ENCODE data around the gene FBRS.
"Not testable (repeated sequence)": the region's sequence is repeated elsewhere in the genome, so short reads cannot be mapped to it uniquely, and the experiment has no call there.

Gene FBRS

GRCh38 chr16:30700491-30700890 is 42.3 kb downstream of the FBRS start:
- no peak for DNase-seq

DNA sequence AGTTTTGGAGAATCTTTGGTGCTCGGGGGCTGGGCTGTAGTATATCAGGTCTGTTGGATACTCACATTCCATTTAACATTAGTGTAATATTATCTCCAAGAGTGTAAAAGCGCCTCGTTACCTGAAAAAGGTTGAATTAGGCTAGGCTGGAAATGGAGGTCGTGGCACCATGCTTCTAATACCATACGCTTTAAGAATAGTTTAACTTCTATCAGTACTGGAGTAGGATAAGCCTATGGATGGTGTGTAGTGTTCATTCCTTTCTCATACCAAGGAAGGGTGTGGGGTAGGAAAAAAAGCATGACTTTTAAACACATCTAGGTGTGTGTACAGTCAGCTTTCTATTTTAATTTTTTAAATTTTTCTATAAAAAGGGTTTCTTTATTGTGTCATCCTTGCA is 42.7 kb downstream of the FBRS start:
- no peak for DNase-seq

GRCh38 chr16:30703071-30703470 is 44.8 kb downstream of the FBRS start:
- DNase-seq, result not testable (repeated sequence)

- DNase-seq, result no peak
Measured at GRCh38 chr16:30703971-30704370, 45.7 kb downstream of the FBRS start.

DNA sequence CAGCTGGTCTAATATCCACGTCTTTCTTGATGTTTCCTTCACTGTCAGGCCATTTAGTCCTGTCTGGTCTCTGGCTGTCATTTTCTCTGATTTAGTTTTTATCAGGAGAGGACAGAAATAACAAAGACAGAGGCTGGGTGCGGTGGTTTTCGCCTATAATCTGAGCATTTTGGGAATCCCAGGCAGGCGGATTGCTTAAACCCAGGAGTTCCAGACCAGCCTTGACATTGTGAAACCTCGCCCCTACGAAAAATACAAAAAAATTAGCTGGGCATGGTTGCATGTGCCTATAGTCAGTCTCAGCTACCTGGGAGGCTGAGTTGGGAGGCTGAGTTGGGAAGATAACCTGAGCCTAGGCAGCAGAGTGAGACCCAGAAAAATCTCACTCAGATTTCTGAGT is 47.8 kb downstream of the FBRS start:
- no peak for DNase-seq

- DNase-seq, result no peak
Measured at GRCh38 chr16:30710971-30711370, 52.7 kb downstream of the FBRS start.

DNA sequence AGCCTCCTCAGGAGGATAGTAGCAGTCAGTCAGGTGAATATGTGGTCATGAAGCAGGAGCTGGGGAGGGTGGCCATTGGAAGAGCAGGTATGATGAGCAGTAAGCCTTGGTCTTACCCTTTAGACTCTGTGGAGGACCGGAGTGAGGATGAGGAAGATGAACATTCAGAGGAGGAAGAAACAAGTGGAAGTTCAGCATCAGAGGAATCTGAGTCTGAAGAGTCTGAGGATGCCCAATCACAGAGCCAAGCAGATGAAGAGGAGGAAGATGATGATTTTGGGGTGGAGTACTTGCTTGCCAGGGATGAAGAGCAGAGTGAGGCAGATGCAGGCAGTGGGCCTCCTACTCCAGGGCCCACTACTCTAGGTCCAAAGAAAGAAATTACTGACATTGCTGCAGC is 53.5 kb downstream of the FBRS start:
- no peak for DNase-seq

GRCh38 chr16:30715750-30716445 is 57.7 kb downstream of the FBRS start:
- DNase-seq, result peak; percentile 75 to 89

DNA sequence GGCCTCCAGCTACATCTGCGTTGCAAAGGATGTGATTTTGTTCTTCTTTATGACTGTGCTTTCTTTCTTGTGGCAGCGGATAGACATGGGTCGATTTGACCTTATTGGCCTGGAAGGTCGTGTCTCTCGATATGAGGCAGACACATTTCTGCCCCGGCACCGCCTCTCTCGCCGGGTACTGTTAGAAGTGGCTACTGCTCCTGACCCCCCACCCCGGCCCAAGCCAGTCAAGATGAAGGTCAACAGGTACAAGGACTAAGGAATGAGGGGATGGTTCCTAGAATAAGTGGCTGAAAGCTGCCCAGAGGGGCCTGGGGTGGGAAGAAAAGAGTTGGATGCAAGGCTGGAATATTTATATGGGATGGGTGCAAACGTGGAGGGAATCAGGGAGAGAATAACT is 61.9 kb downstream of the FBRS start:
- no peak for DNase-seq
